Hematopoietic multipotent progenitor cell treated with erythropoietin and hydrocortisone succinate and interleukin-3 and kit ligand, for 17 days (in vitro differentiated cells): ENCODE data around the gene KREMEN1.

Source experiments
- DNase-seq: peaks from one replicate; pipeline ENCODE4 v3.0.0-alpha.2; 2015; ENCODE audit warnings: low spot score

The KREMEN1 gene

DNA sequence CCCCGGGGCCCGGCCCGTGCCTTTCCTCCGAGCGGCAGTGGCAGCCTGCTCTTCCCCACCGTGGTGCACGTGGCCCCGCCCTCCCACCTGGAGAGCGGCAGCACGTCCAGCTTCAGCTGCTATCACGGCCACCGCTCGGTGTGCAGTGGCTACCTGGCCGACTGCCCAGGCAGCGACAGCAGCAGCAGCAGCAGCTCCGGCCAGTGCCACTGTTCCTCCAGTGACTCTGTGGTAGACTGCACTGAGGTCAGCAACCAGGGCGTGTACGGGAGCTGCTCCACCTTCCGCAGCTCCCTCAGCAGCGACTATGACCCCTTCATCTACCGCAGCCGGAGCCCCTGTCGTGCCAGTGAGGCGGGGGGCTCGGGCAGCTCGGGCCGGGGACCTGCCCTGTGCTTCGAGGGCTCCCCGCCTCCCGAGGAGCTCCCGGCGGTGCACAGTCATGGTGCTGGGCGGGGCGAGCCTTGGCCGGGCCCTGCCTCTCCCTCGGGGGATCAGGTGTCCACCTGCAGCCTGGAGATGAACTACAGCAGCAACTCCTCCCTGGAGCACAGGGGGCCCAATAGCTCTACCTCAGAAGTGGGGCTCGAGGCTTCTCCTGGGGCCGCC is 23.1 kb upstream of the KREMEN1 start:
- no peak for DNase-seq

- no peak for DNase-seq
Measured at GRCh38 chr22:29050457-29050856, 22.4 kb upstream of the KREMEN1 start.

GRCh38 chr22:29053048-29053702 is 19.7 kb upstream of the KREMEN1 start:
- DNase-seq: no peak

GRCh38 chr22:29054251-29054767 is 18.5 kb upstream of the KREMEN1 start:
- DNase-seq: no peak

DNA sequence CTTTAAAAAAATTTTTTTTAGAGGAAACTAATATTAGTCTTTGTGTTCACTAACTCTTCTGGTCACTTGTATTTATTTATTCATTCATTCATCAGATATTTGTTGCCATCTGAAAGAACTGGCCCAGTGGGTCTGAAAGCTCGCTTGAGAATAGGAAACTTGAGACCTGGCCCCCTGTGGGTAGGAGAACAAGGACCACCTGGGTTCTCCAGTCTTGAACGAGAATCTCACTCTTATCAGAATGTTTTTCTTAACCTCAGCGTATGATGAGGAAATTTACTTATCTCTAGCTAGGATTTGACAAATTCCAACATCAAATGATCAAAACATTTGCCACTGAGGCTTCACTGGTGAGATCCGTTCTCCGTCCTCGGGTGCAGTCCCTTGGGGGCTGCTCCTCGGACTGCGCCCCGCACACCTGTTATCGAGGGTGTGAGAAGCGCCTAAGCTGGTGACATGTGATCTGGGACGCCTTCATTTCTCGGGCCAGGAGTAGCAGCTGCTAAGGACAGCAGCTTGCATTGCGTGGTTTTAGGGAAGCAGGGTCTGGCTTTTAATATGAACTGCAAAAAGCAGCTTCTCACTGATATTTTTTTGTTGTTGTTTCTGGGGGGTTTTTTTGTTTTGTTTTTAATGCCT is 17.5 kb upstream of the KREMEN1 start:
- DNase-seq: no peak

GRCh38 chr22:29056472-29056871 is 16.4 kb upstream of the KREMEN1 start:
- no peak for DNase-seq

DNA sequence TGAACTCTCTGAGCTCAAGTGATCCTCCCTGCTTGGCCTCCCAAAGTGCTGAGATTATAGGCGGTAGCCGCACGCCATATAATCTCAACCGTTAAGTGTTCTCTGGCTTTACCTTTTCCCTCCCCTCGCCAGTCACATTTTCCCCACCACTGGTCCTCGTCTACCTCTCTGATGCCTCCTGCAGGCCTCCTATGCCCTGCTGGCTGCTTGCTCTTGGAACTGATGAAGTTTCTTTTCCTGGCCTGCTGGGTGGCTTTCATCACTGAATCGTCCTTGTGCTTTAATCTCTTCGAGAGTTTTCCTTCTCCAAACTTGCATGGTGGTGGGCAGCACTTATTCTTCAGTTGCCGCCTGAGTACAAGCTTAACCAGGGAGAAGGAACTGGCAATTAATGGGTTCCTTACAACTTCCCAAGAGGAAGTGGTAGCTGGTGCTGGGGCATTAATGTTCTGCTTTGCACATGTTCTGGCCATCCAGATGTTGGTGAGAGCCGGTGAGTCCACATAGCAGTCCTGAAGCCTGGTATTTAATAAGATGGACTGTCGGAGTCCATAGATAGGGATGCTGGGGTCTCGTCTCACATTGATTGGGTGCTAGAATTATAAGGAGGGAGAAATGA is 12.5 kb upstream of the KREMEN1 start:
- no peak for DNase-seq

DNA sequence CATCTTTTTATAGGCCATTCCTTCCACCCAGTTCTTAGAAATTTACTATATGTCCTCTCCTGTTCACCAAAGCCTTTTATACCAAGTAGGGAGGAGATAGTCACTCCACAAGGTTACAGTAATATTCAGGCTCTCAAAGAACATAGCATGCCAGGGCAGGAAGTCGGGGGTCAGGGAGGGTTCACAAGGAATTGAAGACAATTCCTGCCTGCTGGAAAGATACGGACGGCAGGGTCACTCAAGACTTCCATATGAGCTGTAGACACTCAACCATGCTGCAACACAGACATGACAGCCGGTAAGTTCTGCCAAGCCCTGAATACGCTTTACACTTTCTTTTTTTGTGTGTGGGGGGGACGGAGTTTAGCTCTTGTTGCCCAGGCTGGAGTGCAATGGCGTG is 11.9 kb upstream of the KREMEN1 start:
- DNase-seq: no peak

- no peak for DNase-seq
Measured at GRCh38 chr22:29061773-29062172, 11.1 kb upstream of the KREMEN1 start, which contains the start of gene C22orf31. Gene C22orf31, minus strand, starts transcription at chr22:29061831. Its CDS starts 39 bp downstream, at chr22:29061792.

- DNase-seq: no peak
Measured at GRCh38 chr22:29062286-29062821, 10.5 kb upstream of the KREMEN1 start.

GRCh38 chr22:29065468-29066190 is 7.2 kb upstream of the KREMEN1 start:
- DNase-seq: no peak

- no peak for DNase-seq
Measured at GRCh38 chr22:29069463-29069862, 3.4 kb upstream of the KREMEN1 start.

DNA sequence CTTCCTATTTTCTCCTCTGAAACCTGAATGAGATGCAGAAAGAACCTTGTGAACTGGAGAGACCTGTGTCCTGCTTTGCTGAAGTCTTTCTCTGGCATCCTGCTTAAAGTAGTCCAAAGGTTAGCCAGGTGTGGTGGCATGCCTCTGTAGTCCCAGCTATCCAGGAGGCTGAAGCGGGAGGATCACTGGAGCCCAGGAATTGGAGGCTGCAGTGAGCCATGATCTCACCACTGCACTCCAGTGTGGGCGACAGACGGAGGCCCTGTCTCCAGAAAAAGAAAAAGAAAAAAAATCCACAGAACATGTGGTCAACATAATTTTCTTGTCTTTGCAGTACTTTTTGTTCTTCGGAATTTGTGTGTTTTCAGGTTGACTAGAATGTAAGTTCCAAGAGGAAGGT is 2.3 kb upstream of the KREMEN1 start:
- DNase-seq: no peak

GRCh38 chr22:29071261-29072045 is 1.4 kb upstream of the KREMEN1 start:
- DNase-seq: peak; percentile 72

DNA sequence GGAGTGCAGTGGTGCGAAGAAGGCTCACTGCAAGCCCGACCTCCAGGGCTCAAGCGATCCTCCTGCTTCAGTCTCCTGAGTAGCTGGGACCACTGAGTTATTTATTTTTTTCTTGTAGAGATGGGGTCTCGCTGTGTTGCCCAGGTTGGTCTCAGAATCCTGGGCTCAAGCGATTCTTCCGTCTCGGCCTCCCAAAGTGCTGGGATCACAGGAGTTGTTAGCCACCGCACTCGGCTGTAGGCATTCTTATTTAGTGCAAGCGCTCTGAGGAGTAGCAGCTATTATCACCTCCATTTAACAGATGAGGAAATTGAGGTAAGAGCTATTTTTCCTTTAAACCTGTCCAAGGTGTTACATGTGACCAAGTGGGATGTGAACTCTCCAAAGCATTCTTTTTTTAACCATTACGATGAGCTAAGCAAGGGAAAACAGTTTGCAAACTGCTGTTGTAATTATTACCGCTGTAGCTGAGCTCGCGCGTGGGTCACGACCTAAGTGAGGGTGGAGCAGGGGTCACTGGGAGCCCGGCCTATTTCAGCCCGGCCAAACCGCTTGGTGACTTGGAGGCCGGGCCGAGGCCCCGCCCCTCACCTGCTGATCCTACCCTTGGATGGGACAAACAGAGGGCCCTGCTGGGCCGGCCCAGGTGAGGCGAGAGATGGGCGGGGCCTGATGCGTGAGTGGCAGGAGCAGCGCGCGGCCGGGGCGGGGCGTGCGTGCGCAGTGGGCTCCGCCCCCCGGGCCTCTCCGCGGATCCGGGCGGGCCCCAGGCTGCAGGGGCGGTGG is 449 bp upstream of the KREMEN1 start:
- DNase-seq: peak; percentile 94

- DNase-seq: no peak
Measured at GRCh38 chr22:29073618-29074275, 912 bp downstream of the KREMEN1 start.

GRCh38 chr22:29074276-29074772 is 1.5 kb downstream of the KREMEN1 start:
- DNase-seq: no peak

DNA sequence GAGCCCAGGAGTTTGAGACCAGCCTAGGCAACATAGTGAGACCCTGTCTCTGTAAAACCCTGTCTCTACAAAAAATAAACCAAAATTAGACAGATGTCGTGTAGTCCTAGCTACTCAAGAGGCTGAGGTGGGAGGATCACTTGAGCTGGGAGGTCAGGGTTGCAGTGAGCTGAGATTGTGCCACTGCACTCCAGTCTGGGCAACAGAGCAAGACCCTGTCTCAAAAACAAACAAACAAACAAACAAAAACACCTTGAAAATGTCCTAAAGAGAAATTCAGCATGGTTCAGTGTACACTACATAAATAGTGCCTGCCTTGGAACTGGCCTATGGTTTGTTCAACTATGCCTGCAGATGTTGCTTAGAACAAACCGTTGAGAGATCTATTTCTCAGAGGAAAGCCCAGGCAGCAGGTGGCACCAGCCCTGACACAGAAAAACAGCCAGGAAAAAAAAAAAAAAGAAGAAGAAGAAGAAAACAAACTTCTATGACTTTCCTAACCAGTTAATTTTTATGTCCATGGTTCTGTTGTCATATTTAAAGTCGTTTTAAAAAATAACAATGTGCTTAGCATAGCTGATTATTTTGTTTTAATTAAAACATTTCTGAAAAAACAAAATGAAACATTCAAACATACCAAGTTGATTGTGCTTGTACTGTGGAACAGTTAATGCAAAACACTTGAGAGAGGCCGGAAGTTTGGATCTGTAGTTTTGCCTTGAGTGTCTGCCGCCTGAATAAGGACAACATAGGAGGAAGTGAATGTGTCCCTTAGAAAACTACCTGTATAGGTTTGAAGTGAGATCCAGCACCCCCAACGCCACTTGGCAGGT is 5.4 kb downstream of the KREMEN1 start:
- no peak for DNase-seq

DNA sequence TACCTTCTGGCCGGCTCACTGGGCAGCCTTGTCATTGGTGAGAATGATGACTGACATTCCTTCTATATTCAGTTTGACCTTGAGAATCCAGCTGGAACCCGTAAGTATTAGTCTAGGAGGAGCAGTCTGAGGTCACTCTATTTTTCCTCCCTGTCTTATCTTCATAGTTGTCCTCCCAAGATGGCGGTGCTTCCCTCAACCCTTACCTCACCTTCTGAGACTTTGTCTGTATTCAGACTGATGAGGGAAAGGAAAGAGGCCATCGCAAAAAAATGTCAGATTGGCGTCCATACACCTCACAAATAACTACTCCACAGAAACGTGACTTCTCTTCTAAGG is 6.0 kb downstream of the KREMEN1 start:
- no peak for DNase-seq
